Measurements from ENCODE around the gene MSI2. TPM values are rescaled to one million over a fixed set of nuclear protein-coding genes. Genes with fewer than 3 reads are reported as not detected.

Gene MSI2
- total and polyA plus RNA-seq, 7 donors, result 37.6 to 133 (median 87.1) TPM

- Histone ChIP-seq H3K36me3 (ENCODE audit: insufficient read depth in 1 of 2, low read depth in 1 of 2) (no peaks in the 10 kb centered on the region), H3K27ac (no peak overlapping the region), H3K9me3 (no peaks in the 10 kb centered on the region), H3K27me3 (ENCODE audit: insufficient read depth in 3 of 3, low read length in 2 of 3) (no peaks in the 10 kb centered on the region), H3K4me1 (no peaks in the 10 kb centered on the region), H3K4me3 (no peak overlapping the region)
- WGBS, 3 donors, result 77 to 86% (median 79%) methylated on average over 8 of the region's 8 CpGs
- intact Hi-C loops (cut with DNase I), result no loop called here
- no peak for TF ChIP-seq CTCF (IDR thresholded peaks at IDR 0.05)
- no peak for DNase-seq
- ATAC-seq, result no peak
Measured at GRCh38 chr17:57718878-57719277, 462.6 kb downstream of the MSI2 start.

GRCh38 chr17:57720386-57721035 is 464.2 kb downstream of the MSI2 start:
- H3K9me3 ChIP-seq, result no peaks in the 10 kb centered on the region
- TF ChIP-seq CTCF (IDR thresholded peaks at IDR 0.05), result no peak
- intact Hi-C loops (cut with DNase I), result no loop called here
- no peak overlapping the region for H3K4me3 ChIP-seq
- no peak for DNase-seq
- no peak overlapping the region for H3K27ac ChIP-seq
- no peaks in the 10 kb centered on the region for H3K4me1 ChIP-seq
- WGBS, 3 donors, result 76 to 90% (median 88%) methylated on average over 2 of the region's 2 CpGs
- ATAC-seq, result no peak
- no peaks in the 10 kb centered on the region for H3K27me3 ChIP-seq (ENCODE audit: insufficient read depth in 3 of 3, low read length in 2 of 3)
- H3K36me3 ChIP-seq (ENCODE audit: insufficient read depth in 1 of 2, low read depth in 1 of 2), result no peaks in the 10 kb centered on the region

GRCh38 chr17:57721967-57722703 is 465.8 kb downstream of the MSI2 start:
- H3K27me3 ChIP-seq (ENCODE audit: insufficient read depth in 3 of 3, low read length in 2 of 3), result no peaks in the 10 kb centered on the region
- H3K27ac ChIP-seq, result no peak overlapping the region
- H3K36me3 ChIP-seq (ENCODE audit: insufficient read depth in 1 of 2, low read depth in 1 of 2), result no peaks in the 10 kb centered on the region
- ATAC-seq (no peak), DNase-seq (no peak)
- TF ChIP-seq CTCF (IDR thresholded peaks at IDR 0.05), result no peak
- no peaks in the 10 kb centered on the region for H3K4me1 ChIP-seq
- intact Hi-C loops (cut with DNase I), result no loop called here
- no peak overlapping the region for H3K4me3 ChIP-seq
- 93 to 99% (median 96%) methylated on average over 3 of the region's 3 CpGs for WGBS, 3 donors
- no peaks in the 10 kb centered on the region for H3K9me3 ChIP-seq

GRCh38 chr17:57722704-57723043 is 466.4 kb downstream of the MSI2 start:
- Histone ChIP-seq H3K36me3 (ENCODE audit: insufficient read depth in 1 of 2, low read depth in 1 of 2) (no peaks in the 10 kb centered on the region), H3K4me1 (no peaks in the 10 kb centered on the region), H3K27ac (no peak overlapping the region), H3K27me3 (ENCODE audit: insufficient read depth in 3 of 3, low read length in 2 of 3) (no peaks in the 10 kb centered on the region), H3K9me3 (no peaks in the 10 kb centered on the region), H3K4me3 (no peak overlapping the region)
- TF ChIP-seq CTCF (IDR thresholded peaks at IDR 0.05), result no peak
- ATAC-seq (peak; percentile 59 to 75 (median 66)), DNase-seq (no peak)
- 28 to 38% (median 38%) methylated on average over 7 of the region's 7 CpGs for WGBS, 3 donors
- intact Hi-C loops (cut with DNase I), result no loop called here

All from psoas muscle (tissue), 8 donors.